Measurements from ENCODE around the gene SNW1. TPM values are rescaled to one million over a fixed set of nuclear protein-coding genes. Genes with fewer than 3 reads are reported as not detected.

Gene SNW1
- total RNA-seq, 1 donor from 2014 or later, result 114 TPM

GRCh38 chr14:77682158-77682553 is 78.8 kb downstream of the SNW1 start:
- H3K27me3 Mint-ChIP-seq (ENCODE audit: low read depth), result no peaks in the 10 kb centered on the region

GRCh38 chr14:77681196-77682157 is 79.5 kb downstream of the SNW1 start:
- intact Hi-C loops (cut with micrococcal nuclease), result no loop called here
- DNase-seq (ENCODE audit: low spot score), result no peak
- H3K4me3 Mint-ChIP-seq (ENCODE audit: low read depth), result no peak overlapping the region
- no peaks in the 10 kb centered on the region for H3K27me3 Mint-ChIP-seq (ENCODE audit: low read depth)
- peaks cover 13% of the 10 kb centered on the region for H3K4me1 Mint-ChIP-seq (ENCODE audit: low read depth)
- no peaks in the 10 kb centered on the region for H3K9me3 Mint-ChIP-seq
- peaks cover 39% of the 10 kb centered on the region for H3K36me3 Mint-ChIP-seq (ENCODE audit: low read depth)
- no peak overlapping the region for H3K27ac Mint-ChIP-seq

More at GRCh38 chr14:77682158-77682553, 78.8 kb downstream of the SNW1 start:
- intact Hi-C loops (cut with micrococcal nuclease), result no loop called here
- peaks cover 13% of the 10 kb centered on the region for H3K4me1 Mint-ChIP-seq (ENCODE audit: low read depth)
- DNase-seq (ENCODE audit: low spot score), result no peak
- H3K27ac Mint-ChIP-seq, result no peak overlapping the region
- H3K36me3 Mint-ChIP-seq (ENCODE audit: low read depth), result peaks cover 39% of the 10 kb centered on the region
- H3K9me3 Mint-ChIP-seq, result no peaks in the 10 kb centered on the region
- H3K4me3 Mint-ChIP-seq (ENCODE audit: low read depth), result no peak overlapping the region

GRCh38 chr14:77674931-77675330 is 86.0 kb downstream of the SNW1 start:
- peaks cover 4% of the 10 kb centered on the region for H3K4me1 Mint-ChIP-seq (ENCODE audit: low read depth)
- no peaks in the 10 kb centered on the region for H3K9me3 Mint-ChIP-seq
- no peak overlapping the region for H3K27ac Mint-ChIP-seq
- no peaks in the 10 kb centered on the region for H3K27me3 Mint-ChIP-seq (ENCODE audit: low read depth)
- H3K4me3 Mint-ChIP-seq (ENCODE audit: low read depth), result no peak overlapping the region
- DNase-seq (ENCODE audit: low spot score), result no peak
- intact Hi-C loops (cut with micrococcal nuclease), result no loop called here
- H3K36me3 Mint-ChIP-seq (ENCODE audit: low read depth), result peaks cover 51% of the 10 kb centered on the region

- Mint-ChIP-seq H3K4me3 (ENCODE audit: low read depth) (no peak overlapping the region), H3K4me1 (ENCODE audit: low read depth) (peaks cover 2% of the 10 kb centered on the region), H3K27ac (no peak overlapping the region), H3K36me3 (ENCODE audit: low read depth) (peaks cover 37% of the 10 kb centered on the region), H3K27me3 (ENCODE audit: low read depth) (no peaks in the 10 kb centered on the region), H3K9me3 (no peaks in the 10 kb centered on the region)
- intact Hi-C loops (cut with micrococcal nuclease), result no loop called here
- no peak for DNase-seq (ENCODE audit: low spot score)
Observed at GRCh38 chr14:77673193-77673592, 87.8 kb downstream of the SNW1 start.

Other genes with a start within 250 kb of the SNW1 start
- 26.6 and 29.6 TPM in 2 replicates for gene SPTLC2, start 144.5 kb downstream of the SNW1 start, total RNA-seq
- gene ALKBH1, start 53.1 kb downstream of the SNW1 start, total RNA-seq, result 14.6 and 15.3 TPM in 2 replicates
- 133 and 145 TPM in 2 replicates for gene SLIRP, start 53.1 kb downstream of the SNW1 start, total RNA-seq
- gene ADCK1, start 39.0 kb upstream of the SNW1 start, total RNA-seq, result 4.1 and 5.2 TPM in 2 replicates